Astrocyte of the spinal cord (primary cell): ENCODE results near the gene UBXN10.

ENCODE experiments used
- DNase-seq: peaks from one replicate; pipeline ENCODE4 v3.0.0; 2011; ENCODE audit warnings: low read depth, low spot score
- H3K4me3 ChIP-seq: 2 replicates; pipeline ENCODE4 v1.5.1; 2011; ENCODE audit warnings: low read depth, mild to moderate bottlenecking, low read length, moderate library complexity
- in situ Hi-C: cut with HindIII; loops from 2 replicates; pipeline ENCODE4 v1.10.0; 2017; ENCODE audit warnings: low sequenced_read_pairs
- TF ChIP-seq, protein P1 (sequence below): IDR thresholded peaks from 2 replicates; pipeline ENCODE4 v1.5.1; 2012; ENCODE audit warnings: low read depth, mild to moderate bottlenecking, low read length, inconsistent platforms

Gene UBXN10

DNA sequence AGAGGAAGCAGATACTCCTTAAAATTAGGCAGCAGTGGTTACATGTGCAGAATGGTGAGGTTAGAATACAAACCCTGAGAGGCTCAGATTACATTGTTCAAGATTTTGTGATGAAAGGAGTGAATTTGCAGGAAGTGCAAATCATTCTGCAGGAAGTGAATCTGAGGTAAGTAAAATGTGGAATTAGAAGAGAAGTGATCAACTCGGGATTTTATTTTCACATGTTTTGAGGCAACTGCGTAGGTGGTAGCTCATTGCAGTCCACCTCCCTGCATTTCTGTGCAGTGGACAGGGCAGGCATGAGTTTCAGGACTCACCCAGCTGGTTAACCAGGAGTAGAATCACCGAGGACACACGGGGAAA lies 2.5 kb downstream of the UBXN10 start:
- in situ Hi-C loops = no loop called here
- TF ChIP-seq, protein P1, sequence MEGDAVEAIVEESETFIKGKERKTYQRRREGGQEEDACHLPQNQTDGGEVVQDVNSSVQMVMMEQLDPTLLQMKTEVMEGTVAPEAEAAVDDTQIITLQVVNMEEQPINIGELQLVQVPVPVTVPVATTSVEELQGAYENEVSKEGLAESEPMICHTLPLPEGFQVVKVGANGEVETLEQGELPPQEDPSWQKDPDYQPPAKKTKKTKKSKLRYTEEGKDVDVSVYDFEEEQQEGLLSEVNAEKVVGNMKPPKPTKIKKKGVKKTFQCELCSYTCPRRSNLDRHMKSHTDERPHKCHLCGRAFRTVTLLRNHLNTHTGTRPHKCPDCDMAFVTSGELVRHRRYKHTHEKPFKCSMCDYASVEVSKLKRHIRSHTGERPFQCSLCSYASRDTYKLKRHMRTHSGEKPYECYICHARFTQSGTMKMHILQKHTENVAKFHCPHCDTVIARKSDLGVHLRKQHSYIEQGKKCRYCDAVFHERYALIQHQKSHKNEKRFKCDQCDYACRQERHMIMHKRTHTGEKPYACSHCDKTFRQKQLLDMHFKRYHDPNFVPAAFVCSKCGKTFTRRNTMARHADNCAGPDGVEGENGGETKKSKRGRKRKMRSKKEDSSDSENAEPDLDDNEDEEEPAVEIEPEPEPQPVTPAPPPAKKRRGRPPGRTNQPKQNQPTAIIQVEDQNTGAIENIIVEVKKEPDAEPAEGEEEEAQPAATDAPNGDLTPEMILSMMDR = no peak

DNA sequence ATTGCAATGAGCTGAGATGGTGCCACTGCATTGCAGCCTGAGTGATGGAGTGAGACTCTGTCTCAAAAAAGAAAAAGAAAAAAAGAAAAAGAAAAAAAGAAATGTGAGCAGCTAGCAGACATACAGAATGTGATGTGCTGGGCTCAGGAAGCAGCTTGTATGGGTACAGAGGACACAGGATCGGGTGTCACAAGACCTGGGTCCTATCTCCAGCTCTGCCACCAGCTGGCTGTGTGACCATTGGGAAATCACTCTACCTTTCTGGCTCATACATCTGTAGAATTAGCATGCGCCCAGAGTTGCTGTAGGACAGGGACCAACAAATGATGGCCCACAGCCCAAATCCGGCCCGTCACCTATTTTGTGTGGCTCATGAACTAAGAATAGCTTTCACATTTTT lies 3.8 kb downstream of the UBXN10 start:
- in situ Hi-C loops = no loop called here
- no peak overlapping the region for H3K4me3 ChIP-seq
- TF ChIP-seq, protein P1 = no peak
- DNase-seq = no peak

More for the DNA sequence above, 2.5 kb downstream of the UBXN10 start:
- no peak overlapping the region for H3K4me3 ChIP-seq
- no peak for DNase-seq

DNA sequence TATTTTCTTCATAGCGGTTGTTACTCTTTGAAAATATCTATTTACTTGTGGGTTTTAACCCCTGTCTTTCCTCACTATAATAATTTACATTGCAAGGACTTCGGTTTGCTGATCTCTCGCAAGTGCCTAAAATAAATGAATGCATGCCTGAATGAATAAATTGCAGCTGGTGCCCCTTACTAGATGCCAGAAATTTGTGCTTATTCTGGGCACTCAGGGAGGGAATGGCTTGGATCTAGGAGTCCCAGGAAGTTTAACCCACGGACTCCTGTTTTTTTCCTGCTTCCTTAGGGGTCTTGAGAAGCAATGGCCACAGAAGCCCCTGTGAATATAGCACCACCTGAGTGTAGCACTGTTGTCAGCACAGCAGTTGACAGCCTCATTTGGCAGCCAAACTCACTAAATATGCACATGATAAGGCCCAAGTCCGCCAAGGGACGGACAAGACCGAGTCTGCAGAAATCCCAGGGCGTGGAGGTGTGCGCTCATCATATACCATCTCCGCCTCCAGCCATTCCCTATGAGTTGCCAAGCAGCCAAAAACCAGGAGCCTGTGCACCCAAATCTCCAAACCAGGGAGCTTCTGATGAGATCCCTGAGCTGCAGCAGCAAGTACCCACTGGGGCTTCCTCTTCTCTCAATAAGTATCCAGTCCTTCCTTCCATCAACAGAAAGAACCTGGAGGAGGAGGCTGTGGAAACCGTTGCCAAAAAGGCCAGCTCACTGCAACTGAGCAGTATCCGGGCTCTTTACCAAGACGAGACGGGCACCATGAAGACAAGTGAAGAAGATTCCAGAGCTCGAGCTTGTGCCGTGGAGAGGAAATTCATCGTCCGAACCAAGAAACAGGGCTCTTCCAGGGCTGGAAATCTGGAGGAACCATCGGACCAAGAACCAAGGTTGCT lies 4.6 kb downstream of the UBXN10 start:
- DNase-seq = no peak
- in situ Hi-C loops = no loop called here
- H3K4me3 ChIP-seq = no peak overlapping the region
- TF ChIP-seq, protein P1 = no peak

DNA sequence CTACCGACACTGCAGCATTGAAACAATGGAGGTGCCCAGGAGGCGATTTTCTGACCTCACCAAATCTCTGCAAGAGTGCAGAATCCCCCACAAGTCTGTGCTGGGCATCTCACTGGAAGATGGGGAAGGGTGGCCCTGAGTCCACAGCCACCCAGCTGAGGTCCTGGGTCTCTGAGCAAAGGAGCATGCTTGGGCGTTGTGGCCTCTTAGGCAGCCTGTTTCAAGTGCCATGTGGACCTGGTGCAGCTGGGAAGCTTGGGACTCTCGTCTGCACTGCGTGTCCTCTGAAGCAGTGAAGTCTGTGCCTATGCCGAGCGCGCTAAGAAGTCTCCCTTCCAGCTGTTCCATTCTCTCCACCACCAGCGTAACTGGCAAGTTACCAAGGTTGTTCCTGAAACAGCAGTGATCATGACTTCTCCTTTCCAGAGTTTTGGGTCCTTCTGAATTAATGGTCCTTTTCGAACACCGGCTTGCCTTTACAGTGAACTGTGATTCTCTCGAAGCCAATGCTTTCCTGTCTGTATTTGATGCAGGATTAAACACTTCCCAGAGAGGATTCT lies 5.5 kb downstream of the UBXN10 start:
- TF ChIP-seq, protein P1 = no peak
- in situ Hi-C loops = no loop called here
- no peak for DNase-seq
- H3K4me3 ChIP-seq = no peak overlapping the region

DNA sequence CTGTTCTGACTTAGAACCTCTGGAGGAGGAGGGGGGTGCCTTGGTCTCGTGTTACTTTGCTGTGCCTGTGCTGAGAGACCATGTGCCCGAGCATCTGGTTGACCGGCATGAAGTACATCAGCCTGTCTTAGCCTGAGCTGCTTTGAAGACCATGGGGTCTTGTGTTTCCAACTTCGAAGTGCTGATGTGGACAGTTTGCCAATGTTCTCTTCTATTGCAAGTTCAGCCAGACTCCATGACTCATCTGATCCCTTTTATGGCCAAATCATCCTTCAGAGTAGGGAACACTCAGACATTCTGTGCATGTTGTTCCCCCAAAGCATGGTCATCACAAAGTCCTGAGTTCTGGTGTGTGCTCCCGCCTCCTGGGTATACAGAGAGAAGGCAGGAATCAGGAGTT lies 6.5 kb downstream of the UBXN10 start:
- in situ Hi-C loops = no loop called here
- peak; percentile 5 for DNase-seq

DNA sequence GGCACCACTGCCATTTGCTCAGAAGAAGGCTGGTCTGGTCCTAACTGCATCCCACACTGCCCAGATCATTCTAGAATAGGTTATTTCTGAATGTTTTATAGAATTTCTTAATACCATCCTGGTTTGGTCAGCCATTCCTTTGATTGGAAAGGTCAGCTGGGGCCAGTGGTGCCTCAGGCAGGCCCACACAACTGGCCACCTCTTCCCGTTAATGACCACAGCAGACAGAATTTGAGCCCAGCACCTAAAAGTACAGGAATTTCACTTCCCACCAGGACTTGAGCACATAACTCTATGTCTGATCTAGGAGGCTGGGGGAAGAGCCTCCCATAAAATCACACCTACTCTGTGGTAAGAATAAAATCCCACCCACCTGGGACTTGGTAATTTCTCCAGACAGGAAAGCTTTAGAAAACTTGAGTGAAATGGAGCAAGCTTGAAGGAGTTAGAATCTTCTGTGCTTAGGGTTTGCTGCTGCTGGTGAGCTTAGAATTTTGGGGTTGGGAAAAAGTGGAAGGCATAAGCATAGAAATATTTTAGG lies 7.0 kb downstream of the UBXN10 start:
- in situ Hi-C loops = no loop called here
- no peak for DNase-seq
- TF ChIP-seq, protein P1 = no peak
- H3K4me3 ChIP-seq = no peak overlapping the region

More for the DNA sequence above, 6.5 kb downstream of the UBXN10 start:
- no peak overlapping the region for H3K4me3 ChIP-seq
- TF ChIP-seq, protein P1 = no peak
